Right lobe of liver (tissue), 4 donors: ENCODE measurements around the gene GALNT15.

Experiments used
- CTCF ChIP-seq, 4 donors: fragments of 200-600 bp in 3 of 4; fragments of 450-650 bp in 1 of 4; IDR thresholded peaks; one replicate each; pipeline versions ENCODE4 v1.5.1 to v1.8.0; 2016 to 2022; ENCODE audit warnings: antibody characterized with exemption in 4 of 4, mild to moderate bottlenecking in 2 of 4
- POLR2A ChIP-seq: fragments of 450-650 bp; IDR thresholded peaks from one replicate; pipeline ENCODE4 v1.6.1; 2017; ENCODE audit warnings: antibody characterized with exemption, mild to moderate bottlenecking
- donor health status: DM: no; HTN: no; CAD: no.
- donor health status: DM: no; HTN: no; CAD: no.
- donor health status: DM: no; HTN: yes; CAD: no.

GRCh38 chr3:16183082-16183481 is 8.6 kb downstream of the GALNT15 start:
- no peak for TF ChIP-seq POLR2A
- no peak for TF ChIP-seq CTCF (IDR thresholded peaks at IDR 0.05)
